HG03558 (cell line): Measurements from ENCODE around the gene FGD5.

Experiments
- ATAC-seq: cut with Tn5 transposase; IDR thresholded peaks from one replicate; pipeline ENCODE4 v1.9.1; 2021; ENCODE audit warnings: moderate number of reproducible peaks; ENCODE audit not compliant: unreplicated experiment; ENCODE audit errors: extremely low read depth

The FGD5 gene

GRCh38 chr3:14915636-14916222 lies 97.0 kb downstream of the FGD5 start:
- no peak for ATAC-seq

- no peak for ATAC-seq
These were observed 99.6 kb downstream of the FGD5 start for GRCh38 chr3:14918356-14918860.

- ATAC-seq, result no peak
These were observed 101.8 kb downstream of the FGD5 start for GRCh38 chr3:14920536-14920935.

GRCh38 chr3:14921034-14921616 lies 102.4 kb downstream of the FGD5 start:
- ATAC-seq, result no peak

GRCh38 chr3:14921811-14922705 lies 103.3 kb downstream of the FGD5 start:
- ATAC-seq, result no peak

GRCh38 chr3:14922863-14923262 lies 104.1 kb downstream of the FGD5 start:
- no peak for ATAC-seq

- no peak for ATAC-seq
These were observed 104.7 kb downstream of the FGD5 start for GRCh38 chr3:14923476-14923875.

GRCh38 chr3:14925729-14926591 lies 107.2 kb downstream of the FGD5 start:
- ATAC-seq, result no peak

- no peak for ATAC-seq
These were observed 107.8 kb downstream of the FGD5 start for GRCh38 chr3:14926592-14926991.

- ATAC-seq, result no peak
These were observed 108.5 kb downstream of the FGD5 start for GRCh38 chr3:14927308-14927707.

- no peak for ATAC-seq
These were observed 110.7 kb downstream of the FGD5 start for GRCh38 chr3:14929310-14930074.

GRCh38 chr3:14933820-14934425 lies 115.2 kb downstream of the FGD5 start:
- no peak for ATAC-seq

- ATAC-seq, result no peak
These were observed 117.0 kb downstream of the FGD5 start for GRCh38 chr3:14935592-14936345.

- no peak for ATAC-seq
These were observed 120.2 kb downstream of the FGD5 start for GRCh38 chr3:14938954-14939353.

- ATAC-seq, result no peak
These were observed 123.1 kb downstream of the FGD5 start for GRCh38 chr3:14941871-14942270.

GRCh38 chr3:14943042-14943441 lies 124.3 kb downstream of the FGD5 start:
- ATAC-seq, result no peak

GRCh38 chr3:14946236-14946635 lies 127.5 kb downstream of the FGD5 start:
- no peak for ATAC-seq

GRCh38 chr3:14946739-14947099 lies 128.0 kb downstream of the FGD5 start:
- no peak for ATAC-seq
